ENCODE results near the gene RPA1. TPM values are rescaled to one million over a fixed set of nuclear protein-coding genes. Genes with fewer than 3 reads are reported as not detected.

RPA1 gene
- total and polyA plus RNA-seq, 10 of the 15 experiments (the other 5 are each of a cell fraction or from before 2014, with no cell fraction given): 35.9 to 198 (median 71.2) TPM

- no peak for ATAC-seq
- ChIA-PET RAD21 (ENCODE audit: unreplicated experiment) (no interaction called here), SMC1A (ENCODE audit: uncharacterized antibody, unreplicated experiment) (no interaction called here)
Measured at GRCh38 chr17:1946021-1946932, 116.5 kb downstream of the RPA1 start.

GRCh38 chr17:1947229-1947742, 117.5 kb downstream of the RPA1 start:
- H3K9me3 ChIP-seq (replicated peaks; ENCODE audit: control insufficient read depth, insufficient read depth, low read length): no peaks in the 10 kb centered on the region
- DNase-seq (ENCODE audit: low read depth, low spot score): no peak
- H3K27me3 ChIP-seq (replicated peaks in 1 of 2; ENCODE audit: control insufficient read depth in 2 of 2, insufficient read depth in 2 of 2, low read length in 1 of 2): no peaks in the 10 kb centered on the region
- CTCF ChIA-PET: no interaction called here
- WGBS (ENCODE audit: insufficient coverage, insufficient replicate concordance, low lambda C conversion rate, missing lambda C conversion rate): 66% methylated on average over 20 of the region's 22 CpGs
- no peak overlapping the region for H3K9ac ChIP-seq (ENCODE audit: control insufficient read depth, insufficient read depth, low read length)
- intact Hi-C loops (cut with micrococcal nuclease; ENCODE audit: unreplicated experiment) (no loop called here), in situ Hi-C loops (cut with MboI) (no loop called here)
- H3K36me3 ChIP-seq (ENCODE audit: control insufficient read depth in 2 of 2, insufficient read depth in 2 of 2, low read length in 1 of 2): no peaks in the 10 kb centered on the region
- no peaks in the 10 kb centered on the region for H3K79me2 ChIP-seq (ENCODE audit: control insufficient read depth, insufficient read depth, low read length)
- FAIRE-seq: no peak
- H4K20me1 ChIP-seq (ENCODE audit: control insufficient read depth, insufficient read depth): no peaks in the 10 kb centered on the region
- H3K27ac ChIP-seq (ENCODE audit: control insufficient read depth, insufficient read depth): no peak overlapping the region
- ATAC-seq: no peak
- no peak for TF ChIP-seq BCL11A (IDR thresholded peaks at IDR 0.05; ENCODE audit: low read depth, low read length)
- TF ChIP-seq CHD2 (IDR thresholded peaks at IDR 0.05; ENCODE audit: borderline replicate concordance, low read depth, low read length): no peak
- no peak for TF ChIP-seq ZNF384 (IDR thresholded peaks at IDR 0.05; ENCODE audit: borderline replicate concordance, low read depth, low read length)
- TF ChIP-seq GATAD2B (conservative IDR thresholded peaks at IDR 0.05; ENCODE audit: low read depth): no peak
- TF ChIP-seq HCFC1 (IDR thresholded peaks at IDR 0.05; ENCODE audit: low read length): no peak
- TF ChIP-seq SPI1 (IDR thresholded peaks at IDR 0.05; ENCODE audit: borderline replicate concordance, insufficient read depth, low read depth, low read length): no peak
- no peak for TF ChIP-seq ATF7 (IDR thresholded peaks at IDR 0.05; ENCODE audit: low read depth)
- no peak for TF ChIP-seq CHD1 (IDR thresholded peaks at IDR 0.05; ENCODE audit: low read depth, low read length)
- no peak overlapping the region for H3K4me3 ChIP-seq
- RAD21 ChIA-PET (ENCODE audit: unreplicated experiment): no interaction called here
- H2AFZ ChIP-seq (ENCODE audit: control insufficient read depth, low read depth, low read length): no peak overlapping the region
- H3K4me1 ChIP-seq (ENCODE audit: control insufficient read depth, insufficient read depth, low read length): no peaks in the 10 kb centered on the region; the same call in 1 of the 2 replicates
- POLR2A ChIA-PET: interaction anchor here (0.5 kb wide), 1 partner anchor 153 kb away, joined by 3 read pairs; no protein-coding TSS in a partner anchor
- SMC1A ChIA-PET (ENCODE audit: uncharacterized antibody, unreplicated experiment): no interaction called here
- no TSS peak for BruUV-seq (replicated peaks)
- H3K4me2 ChIP-seq (ENCODE audit: control insufficient read depth, insufficient read depth): no peak overlapping the region

More at GRCh38 chr17:1946021-1946932, 116.5 kb downstream of the RPA1 start:
- Histone ChIP-seq H3K27me3 (replicated peaks in 1 of 2; ENCODE audit: control insufficient read depth in 2 of 2, insufficient read depth in 2 of 2, low read length in 1 of 2) (no peaks in the 10 kb centered on the region), H4K20me1 (ENCODE audit: control insufficient read depth, insufficient read depth) (no peaks in the 10 kb centered on the region), H2AFZ (ENCODE audit: control insufficient read depth, low read depth, low read length) (no peak overlapping the region), H3K36me3 (ENCODE audit: control insufficient read depth in 2 of 2, insufficient read depth in 2 of 2, low read length in 1 of 2) (no peaks in the 10 kb centered on the region), H3K4me1 (ENCODE audit: control insufficient read depth, insufficient read depth, low read length) (no peaks in the 10 kb centered on the region; the same call in 1 of the 2 replicates), H3K4me3 (no peak overlapping the region), H3K27ac (ENCODE audit: control insufficient read depth, insufficient read depth) (no peak overlapping the region), H3K9ac (ENCODE audit: control insufficient read depth, insufficient read depth, low read length) (no peak overlapping the region), H3K79me2 (ENCODE audit: control insufficient read depth, insufficient read depth, low read length) (no peaks in the 10 kb centered on the region), H3K9me3 (replicated peaks; ENCODE audit: control insufficient read depth, insufficient read depth, low read length) (no peaks in the 10 kb centered on the region), H3K4me2 (ENCODE audit: control insufficient read depth, insufficient read depth) (no peak overlapping the region)
- BruUV-seq (replicated peaks): no TSS peak
- ChIA-PET POLR2A (no interaction called here), CTCF (no interaction called here)
- no peak for FAIRE-seq
- no peak for TF ChIP-seq CBX5 (IDR thresholded peaks at IDR 0.05; ENCODE audit: low read depth)
- TF ChIP-seq BCL3 (IDR thresholded peaks at IDR 0.05; ENCODE audit: borderline replicate concordance, insufficient read depth, low read depth, low read length, poor library complexity, severe bottlenecking): peak; percentile 8
- in situ Hi-C loops (cut with MboI) (no loop called here), intact Hi-C loops (cut with micrococcal nuclease; ENCODE audit: unreplicated experiment) (no loop called here)
- 40% methylated on average over 20 of the region's 20 CpGs for WGBS (ENCODE audit: insufficient coverage, insufficient replicate concordance, low lambda C conversion rate, missing lambda C conversion rate)
- DNase-seq (ENCODE audit: low read depth, low spot score): no peak
